HepG2 (cell line): ENCODE measurements around the gene GPATCH4.
"Not testable (repeated sequence)": the region's sequence is repeated elsewhere in the genome, so short reads cannot be mapped to it uniquely, and the experiment has no call there.

ENCODE experiments used
- HOXD1 ChIP-seq: sonication (generic); formaldehyde crosslinking; IDR thresholded peaks from 2 replicates; pipeline ENCODE4 v1.5.0; 2020; ENCODE audit warnings: missing genetic modification reagents
- MLX ChIP-seq: IDR thresholded peaks from 2 replicates; pipeline ENCODE4 v1.6.1; 2016
- PHF8 ChIP-seq: sonication (generic); formaldehyde crosslinking; IDR thresholded peaks from 2 replicates; pipeline ENCODE4 v1.5.0; 2020; ENCODE audit warnings: missing genetic modification reagents
- RBAK ChIP-seq: sonication (generic); formaldehyde crosslinking; IDR thresholded peaks from 2 replicates; pipeline ENCODE4 v1.5.1; 2020; ENCODE audit warnings: mild to moderate bottlenecking, missing genetic modification reagents
- ZNF121 ChIP-seq: sonication (generic); formaldehyde crosslinking; IDR thresholded peaks from 2 replicates; pipeline ENCODE4 v1.5.0; 2020; ENCODE audit warnings: mild to moderate bottlenecking, missing genetic modification reagents
- TF ChIP-seq, protein P1 (sequence below): sonication (generic); formaldehyde crosslinking; IDR thresholded peaks from 2 replicates; pipeline ENCODE4 v1.5.0; 2020; ENCODE audit warnings: mild to moderate bottlenecking, missing genetic modification reagents, moderate library complexity
- TF ChIP-seq, protein P2 (sequence below): sonication (generic); formaldehyde crosslinking; IDR thresholded peaks from 2 replicates; pipeline ENCODE4 v1.4.0; 2020; ENCODE audit warnings: missing genetic modification reagents

DNA sequence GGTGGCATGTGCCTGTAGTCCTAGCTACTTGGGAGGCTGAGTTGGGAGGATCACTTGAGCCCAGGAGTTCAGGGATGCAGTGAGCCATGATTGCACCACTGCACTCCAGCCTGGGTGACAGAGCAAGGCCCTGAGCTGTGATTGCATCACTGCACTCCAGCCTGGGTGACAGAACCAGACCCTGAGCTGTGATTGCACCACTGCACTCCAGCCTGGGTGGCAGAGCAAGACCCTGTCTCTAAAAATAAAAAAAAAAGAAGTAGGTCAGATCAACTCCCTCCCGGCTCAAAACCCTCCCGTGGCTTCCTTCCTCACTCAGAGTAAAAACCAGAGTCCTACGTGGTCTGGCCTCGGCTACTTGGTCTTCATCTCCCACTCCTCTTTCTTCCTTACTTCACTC, 48.3 kb downstream of the GPATCH4 start:
- TF ChIP-seq MLX (CRISPR knock-in tag); ZNF121 (CRISPR knock-in tag); HOXD1; RBAK (CRISPR knock-in tag); PHF8: not testable (repeated sequence)
- TF ChIP-seq, protein P1, sequence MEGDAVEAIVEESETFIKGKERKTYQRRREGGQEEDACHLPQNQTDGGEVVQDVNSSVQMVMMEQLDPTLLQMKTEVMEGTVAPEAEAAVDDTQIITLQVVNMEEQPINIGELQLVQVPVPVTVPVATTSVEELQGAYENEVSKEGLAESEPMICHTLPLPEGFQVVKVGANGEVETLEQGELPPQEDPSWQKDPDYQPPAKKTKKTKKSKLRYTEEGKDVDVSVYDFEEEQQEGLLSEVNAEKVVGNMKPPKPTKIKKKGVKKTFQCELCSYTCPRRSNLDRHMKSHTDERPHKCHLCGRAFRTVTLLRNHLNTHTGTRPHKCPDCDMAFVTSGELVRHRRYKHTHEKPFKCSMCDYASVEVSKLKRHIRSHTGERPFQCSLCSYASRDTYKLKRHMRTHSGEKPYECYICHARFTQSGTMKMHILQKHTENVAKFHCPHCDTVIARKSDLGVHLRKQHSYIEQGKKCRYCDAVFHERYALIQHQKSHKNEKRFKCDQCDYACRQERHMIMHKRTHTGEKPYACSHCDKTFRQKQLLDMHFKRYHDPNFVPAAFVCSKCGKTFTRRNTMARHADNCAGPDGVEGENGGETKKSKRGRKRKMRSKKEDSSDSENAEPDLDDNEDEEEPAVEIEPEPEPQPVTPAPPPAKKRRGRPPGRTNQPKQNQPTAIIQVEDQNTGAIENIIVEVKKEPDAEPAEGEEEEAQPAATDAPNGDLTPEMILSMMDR (CRISPR knock-in tag), result not testable (repeated sequence)
- TF ChIP-seq, protein P2, sequence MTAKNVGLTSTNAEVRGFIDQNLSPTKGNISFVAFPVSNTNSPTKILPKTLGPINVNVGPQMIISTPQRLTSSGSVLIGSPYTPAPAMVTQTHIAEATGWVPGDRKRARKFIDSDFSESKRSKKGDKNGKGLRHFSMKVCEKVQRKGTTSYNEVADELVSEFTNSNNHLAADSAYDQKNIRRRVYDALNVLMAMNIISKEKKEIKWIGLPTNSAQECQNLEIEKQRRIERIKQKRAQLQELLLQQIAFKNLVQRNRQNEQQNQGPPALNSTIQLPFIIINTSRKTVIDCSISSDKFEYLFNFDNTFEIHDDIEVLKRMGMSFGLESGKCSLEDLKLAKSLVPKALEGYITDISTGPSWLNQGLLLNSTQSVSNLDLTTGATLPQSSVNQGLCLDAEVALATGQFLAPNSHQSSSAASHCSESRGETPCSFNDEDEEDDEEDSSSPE, result not testable (repeated sequence)
